Neutrophil (primary cell): ENCODE measurements around the gene TMPO.

Source experiments
- H3K27ac ChIP-seq: fragments of 200-600 bp; sonication (generic); 2 replicates; pipeline ENCODE4 v1.5.1; 2016; ENCODE audit warnings: mild to moderate bottlenecking, moderate library complexity
- H3K27me3 ChIP-seq: fragments of 200-600 bp; sonication (generic); 2 replicates; pipeline ENCODE4 v1.6.0; 2016; ENCODE audit warnings: mild to moderate bottlenecking
- H3K36me3 ChIP-seq: fragments of 200-600 bp; sonication (generic); 2 replicates; pipeline ENCODE4 v1.5.1; 2017
- H3K4me1 ChIP-seq, 2 experiments: fragments of 200-600 bp in 1 of 2; sonication (generic) in 1 of 2; 1 replicate in 1 of 2; 2 replicates in 1 of 2; pipeline versions ENCODE4 v1.5.1 to v1.6.1; 2013 to 2016; ENCODE audit warnings: low read depth in 1 of 2, low read length in 1 of 2, mild to moderate bottlenecking in 1 of 2, moderate library complexity in 1 of 2; ENCODE audit not compliant: control insufficient read depth in 1 of 2, insufficient read depth in 1 of 2
- H3K4me3 ChIP-seq, 2 experiments: fragments of 200-600 bp in 1 of 2; sonication (generic) in 1 of 2; 1 replicate in 1 of 2; 2 replicates in 1 of 2; pipeline ENCODE4 v1.5.1; 2013 to 2016; ENCODE audit warnings: low read depth in 1 of 2, low read length in 1 of 2, mild to moderate bottlenecking in 1 of 2, moderate library complexity in 1 of 2
- H3K9me3 ChIP-seq: fragments of 200-600 bp; sonication (generic); 2 replicates; pipeline ENCODE4 v1.5.1; 2016
- CTCF ChIP-seq: fragments of 200-600 bp; sonication (generic); IDR thresholded peaks from 2 replicates; pipeline ENCODE4 v1.5.1; 2016; ENCODE audit warnings: antibody characterized with exemption

Gene TMPO

GRCh38 chr12:98515287-98516110, at the start of gene TMPO:
Gene TMPO, plus strand, starts transcription at chr12:98515590. Its CDS starts 278 bp downstream, at chr12:98515868.
- Histone ChIP-seq H3K36me3 (no peaks in the 10 kb centered on the region), H3K4me3 (peak within 1 kb of the TSS; percentile 85 to 92), H3K9me3 (no peaks in the 10 kb centered on the region), H3K27me3 (no peaks in the 10 kb centered on the region), H3K27ac (peak within 1 kb of the TSS; percentile 82), H3K4me1 (peaks cover 27 to 28% of the 10 kb centered on the region in 2 experiments)
- peak; percentile 33 for TF ChIP-seq CTCF

- no peak overlapping the region for H3K27ac ChIP-seq
- peaks cover 61 to 72% of the 10 kb centered on the region in 2 experiments for H3K4me1 ChIP-seq
- H3K36me3 ChIP-seq: no peaks in the 10 kb centered on the region
- H3K9me3 ChIP-seq: no peaks in the 10 kb centered on the region
- H3K27me3 ChIP-seq: peaks cover 50% of the 10 kb centered on the region
- no peak for TF ChIP-seq CTCF
- H3K4me3 ChIP-seq: no peak overlapping the region
These were observed 49.3 kb upstream of the TMPO start for GRCh38 chr12:98465950-98466602.

- H3K36me3 ChIP-seq: no peaks in the 10 kb centered on the region
- H3K27ac ChIP-seq: no peak overlapping the region
- H3K4me1 ChIP-seq: peaks cover 68 to 79% of the 10 kb centered on the region in 2 experiments
- no peaks in the 10 kb centered on the region for H3K9me3 ChIP-seq
- TF ChIP-seq CTCF: no peak
- no peak overlapping the region for H3K4me3 ChIP-seq
- H3K27me3 ChIP-seq: peaks cover 43% of the 10 kb centered on the region
These were observed 48.6 kb upstream of the TMPO start for GRCh38 chr12:98466640-98467400.

GRCh38 chr12:98469109-98469508, 46.3 kb upstream of the TMPO start:
- Histone ChIP-seq H3K4me3 (no peak overlapping the region), H3K4me1 (peaks cover 58 to 64% of the 10 kb centered on the region in 2 experiments), H3K27ac (no peak overlapping the region), H3K27me3 (peaks cover 49% of the 10 kb centered on the region), H3K9me3 (no peaks in the 10 kb centered on the region), H3K36me3 (no peaks in the 10 kb centered on the region)
- no peak for TF ChIP-seq CTCF

- Histone ChIP-seq H3K9me3 (no peaks in the 10 kb centered on the region), H3K36me3 (no peaks in the 10 kb centered on the region), H3K4me1 (peaks cover 43 to 49% of the 10 kb centered on the region in 2 experiments), H3K27me3 (peaks cover 60% of the 10 kb centered on the region), H3K4me3 (no peak overlapping the region), H3K27ac (peak overlapping the region; percentile 63)
- TF ChIP-seq CTCF: no peak
These were observed 44.8 kb upstream of the TMPO start for GRCh38 chr12:98470469-98471082.
